Calu3 (cell line): Measurements from ENCODE around the gene FECH. TPM values are rescaled to one million over a fixed set of nuclear protein-coding genes. Genes with fewer than 3 reads are reported as not detected.
"Not testable (repeated sequence)": the region's sequence is repeated elsewhere in the genome, so short reads cannot be mapped to it uniquely, and the experiment has no call there.

Experiments
- BruUV-seq: library from RNA; stranded (reverse); fragments of 400-500 nt; replicated peaks from 2 replicates; lab custom pipeline; 2021; lab: Mats Ljungman, UMichigan
- CTCF ChIA-PET: fragments of 300-600 bp; sonication (Branson Sonifier 250); formaldehyde crosslinking; loops from one replicate; lab custom pipeline; 2022; ENCODE audit warnings: antibody characterized with exemption; lab: Charles Lee
- DNase-seq: peaks from one replicate; pipeline ENCODE4 v3.0.0; 2022
- H3K27ac Mint-ChIP-seq: one replicate; pipeline ENCODE4 v1.8.0; 2022; ENCODE audit warnings: mixed read lengths; ENCODE audit not compliant: unreplicated experiment
- H3K27me3 Mint-ChIP-seq: one replicate; pipeline ENCODE4 v1.8.0; 2022; ENCODE audit warnings: mixed read lengths; ENCODE audit not compliant: unreplicated experiment
- H3K36me3 Mint-ChIP-seq: one replicate; pipeline ENCODE4 v1.8.0; 2022; ENCODE audit warnings: mild to moderate bottlenecking, moderate library complexity, mixed read lengths; ENCODE audit not compliant: insufficient read depth, unreplicated experiment
- H3K4me1 Mint-ChIP-seq: one replicate; pipeline ENCODE4 v1.8.0; 2022; ENCODE audit warnings: mild to moderate bottlenecking, low read depth, mixed read lengths; ENCODE audit not compliant: unreplicated experiment
- H3K4me3 Mint-ChIP-seq: one replicate; pipeline ENCODE4 v1.8.0; 2022; ENCODE audit warnings: mild to moderate bottlenecking, low read depth, moderate library complexity, mixed read lengths; ENCODE audit not compliant: unreplicated experiment
- H3K9me3 Mint-ChIP-seq: one replicate; pipeline ENCODE4 v1.8.0; 2022; ENCODE audit warnings: low read depth, mixed read lengths; ENCODE audit not compliant: unreplicated experiment
- intact Hi-C: fragments of 100-400 bp; cut with micrococcal nuclease; formaldehyde crosslinking; loops from one replicate; pipeline ENCODE4 v1.10.0; 2022; ENCODE audit not compliant: unreplicated experiment
- total RNA-seq: library from RNA; stranded (reverse); gene quantifications from 2 replicates; pipeline ENCODE4 v1.2.3, GENCODE V29; 2022
- TF ChIP-seq, protein P1 (sequence below): fragments of 200-600 bp; IDR thresholded peaks from one replicate; pipeline ENCODE4 v1.8.0; 2022; ENCODE audit warnings: antibody characterized with exemption; ENCODE audit not compliant: unreplicated experiment

The FECH gene
- total RNA-seq, 1 experiment from 2014 or later, result 23.4 TPM

- H3K9me3 Mint-ChIP-seq, result peaks cover 4% of the 10 kb centered on the region
Observed at GRCh38 chr18:57527556-57528229, 58.8 kb downstream of the FECH start.

DNA sequence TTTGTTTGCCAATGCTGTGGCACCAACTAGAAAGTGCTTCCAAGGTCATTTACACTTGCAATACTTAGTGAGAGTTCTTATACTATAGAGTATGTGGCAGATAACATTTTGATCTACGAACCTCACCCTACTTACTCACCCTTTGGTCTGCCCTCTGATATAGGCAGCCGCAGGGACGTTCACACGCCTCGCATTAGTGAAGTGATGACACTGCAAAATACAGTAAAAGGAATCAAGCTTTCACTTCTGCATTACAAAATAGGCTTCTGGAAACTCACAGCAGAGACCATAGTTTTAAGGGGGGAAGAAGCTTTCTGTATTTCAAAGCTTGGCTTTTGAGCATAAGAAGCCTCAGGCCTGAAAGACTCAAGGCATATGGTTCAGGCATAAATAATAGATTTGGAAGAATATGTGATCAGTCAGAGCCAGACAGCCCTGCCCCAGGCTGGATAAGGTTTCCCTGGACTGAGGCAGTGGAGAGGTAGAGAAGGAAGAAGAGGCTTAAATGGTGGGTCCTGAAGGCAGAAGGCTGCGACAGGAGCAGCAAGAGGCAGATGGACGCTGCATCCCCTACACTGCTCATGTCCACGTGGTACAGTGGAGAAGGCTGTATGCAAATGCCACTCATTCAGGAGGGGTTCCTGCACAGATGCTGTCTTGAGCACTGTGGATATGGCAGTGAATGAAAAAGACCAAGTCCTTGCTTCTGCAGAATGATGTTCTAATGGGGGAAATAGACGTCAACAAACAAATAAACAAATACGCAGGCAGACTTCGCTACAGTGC lies 63.1 kb downstream of the FECH start:
- TF ChIP-seq, protein P1, sequence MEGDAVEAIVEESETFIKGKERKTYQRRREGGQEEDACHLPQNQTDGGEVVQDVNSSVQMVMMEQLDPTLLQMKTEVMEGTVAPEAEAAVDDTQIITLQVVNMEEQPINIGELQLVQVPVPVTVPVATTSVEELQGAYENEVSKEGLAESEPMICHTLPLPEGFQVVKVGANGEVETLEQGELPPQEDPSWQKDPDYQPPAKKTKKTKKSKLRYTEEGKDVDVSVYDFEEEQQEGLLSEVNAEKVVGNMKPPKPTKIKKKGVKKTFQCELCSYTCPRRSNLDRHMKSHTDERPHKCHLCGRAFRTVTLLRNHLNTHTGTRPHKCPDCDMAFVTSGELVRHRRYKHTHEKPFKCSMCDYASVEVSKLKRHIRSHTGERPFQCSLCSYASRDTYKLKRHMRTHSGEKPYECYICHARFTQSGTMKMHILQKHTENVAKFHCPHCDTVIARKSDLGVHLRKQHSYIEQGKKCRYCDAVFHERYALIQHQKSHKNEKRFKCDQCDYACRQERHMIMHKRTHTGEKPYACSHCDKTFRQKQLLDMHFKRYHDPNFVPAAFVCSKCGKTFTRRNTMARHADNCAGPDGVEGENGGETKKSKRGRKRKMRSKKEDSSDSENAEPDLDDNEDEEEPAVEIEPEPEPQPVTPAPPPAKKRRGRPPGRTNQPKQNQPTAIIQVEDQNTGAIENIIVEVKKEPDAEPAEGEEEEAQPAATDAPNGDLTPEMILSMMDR, result no peak
- peaks cover 47% of the 10 kb centered on the region for H3K27me3 Mint-ChIP-seq
- H3K4me3 Mint-ChIP-seq, result no peak overlapping the region
- CTCF ChIA-PET, result no interaction called here
- intact Hi-C loops, result no loop called here
- H3K9me3 Mint-ChIP-seq, result peaks cover 4% of the 10 kb centered on the region
- no peak overlapping the region for H3K27ac Mint-ChIP-seq
- DNase-seq, result no peak
- H3K4me1 Mint-ChIP-seq, result no peaks in the 10 kb centered on the region
- no peaks in the 10 kb centered on the region for H3K36me3 Mint-ChIP-seq
- no TSS peak for BruUV-seq

More at GRCh38 chr18:57527556-57528229, 58.8 kb downstream of the FECH start:
- H3K4me1 Mint-ChIP-seq, result no peaks in the 10 kb centered on the region
- CTCF ChIA-PET, result no interaction called here
- TF ChIP-seq, protein P1, result no peak
- H3K27ac Mint-ChIP-seq, result no peak overlapping the region
- no TSS peak for BruUV-seq
- no peak for DNase-seq
- H3K4me3 Mint-ChIP-seq, result no peak overlapping the region
- peaks cover 56% of the 10 kb centered on the region for H3K27me3 Mint-ChIP-seq
- H3K36me3 Mint-ChIP-seq, result no peaks in the 10 kb centered on the region
- intact Hi-C loops, result no loop called here

DNA sequence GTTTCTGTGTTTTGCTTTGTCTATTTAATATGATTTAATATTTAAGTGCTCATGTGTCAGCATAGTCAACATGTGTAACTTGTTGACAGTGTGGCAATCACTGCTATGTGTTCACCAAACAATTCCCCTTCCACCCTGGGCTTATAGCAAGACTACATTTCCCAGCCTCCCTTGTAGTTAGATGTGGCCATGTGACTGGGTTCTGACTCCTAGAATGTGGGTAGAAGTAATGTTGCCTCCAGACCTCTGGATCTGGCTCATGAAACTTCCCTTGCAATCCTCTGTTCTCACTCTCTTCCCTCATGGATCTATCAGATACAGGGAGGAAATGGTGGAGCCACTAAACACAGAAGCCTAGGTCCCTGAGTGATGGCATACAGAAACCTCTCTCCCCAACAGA lies 64.2 kb downstream of the FECH start:
- BruUV-seq, CTCF ChIA-PET, H3K9me3 Mint-ChIP-seq, intact Hi-C loops, DNase-seq, H3K4me3 Mint-ChIP-seq, H3K36me3 Mint-ChIP-seq, H3K27ac Mint-ChIP-seq, H3K4me1 Mint-ChIP-seq: not testable (repeated sequence)
- H3K27me3 Mint-ChIP-seq, result peaks cover 37% of the 10 kb centered on the region

- TF ChIP-seq, protein P1, result no peak
- CTCF ChIA-PET, result no interaction called here
- no peak for DNase-seq
- Mint-ChIP-seq H3K9me3 (no peaks in the 10 kb centered on the region), H3K4me1 (no peaks in the 10 kb centered on the region), H3K4me3 (no peak overlapping the region), H3K27me3 (peaks cover 20% of the 10 kb centered on the region), H3K36me3 (no peaks in the 10 kb centered on the region), H3K27ac (no peak overlapping the region)
- BruUV-seq, result no TSS peak
- intact Hi-C loops, result no loop called here
Observed at GRCh38 chr18:57519668-57520424, 66.7 kb downstream of the FECH start.
